ENCODE results near the gene GLI3.

The GLI3 gene

DNA sequence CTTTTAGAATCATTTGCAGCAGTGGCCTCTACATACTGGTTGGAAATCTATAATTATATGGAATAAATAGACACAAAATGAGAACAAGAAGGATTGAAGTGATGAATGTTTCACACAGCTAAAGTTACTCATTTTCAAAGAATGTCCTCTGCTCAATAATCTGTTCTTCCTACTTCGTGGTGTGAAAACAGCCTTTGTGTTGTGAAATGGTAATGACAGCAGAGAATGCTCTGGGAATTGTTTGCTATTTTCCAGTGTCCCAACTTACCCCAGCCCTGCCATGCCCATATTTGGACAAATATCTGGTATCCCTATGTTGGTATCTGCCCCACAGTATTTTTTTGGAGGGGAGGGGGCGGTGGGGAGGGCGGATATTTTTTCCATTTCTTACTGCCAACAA lies 130.4 kb downstream of the GLI3 start:
- Histone ChIP-seq H3K36me3 (no peaks in the 10 kb centered on the region), H3K27ac (no peak overlapping the region), H3K4me3 (ENCODE audit: low read depth, low read length) (no peak overlapping the region), H3K27me3 (ENCODE audit: insufficient read depth, low read depth, severe bottlenecking) (no peaks in the 10 kb centered on the region), H3K9me3 (ENCODE audit: severe bottlenecking) (no peaks in the 10 kb centered on the region)
- TF ChIP-seq, protein P1, sequence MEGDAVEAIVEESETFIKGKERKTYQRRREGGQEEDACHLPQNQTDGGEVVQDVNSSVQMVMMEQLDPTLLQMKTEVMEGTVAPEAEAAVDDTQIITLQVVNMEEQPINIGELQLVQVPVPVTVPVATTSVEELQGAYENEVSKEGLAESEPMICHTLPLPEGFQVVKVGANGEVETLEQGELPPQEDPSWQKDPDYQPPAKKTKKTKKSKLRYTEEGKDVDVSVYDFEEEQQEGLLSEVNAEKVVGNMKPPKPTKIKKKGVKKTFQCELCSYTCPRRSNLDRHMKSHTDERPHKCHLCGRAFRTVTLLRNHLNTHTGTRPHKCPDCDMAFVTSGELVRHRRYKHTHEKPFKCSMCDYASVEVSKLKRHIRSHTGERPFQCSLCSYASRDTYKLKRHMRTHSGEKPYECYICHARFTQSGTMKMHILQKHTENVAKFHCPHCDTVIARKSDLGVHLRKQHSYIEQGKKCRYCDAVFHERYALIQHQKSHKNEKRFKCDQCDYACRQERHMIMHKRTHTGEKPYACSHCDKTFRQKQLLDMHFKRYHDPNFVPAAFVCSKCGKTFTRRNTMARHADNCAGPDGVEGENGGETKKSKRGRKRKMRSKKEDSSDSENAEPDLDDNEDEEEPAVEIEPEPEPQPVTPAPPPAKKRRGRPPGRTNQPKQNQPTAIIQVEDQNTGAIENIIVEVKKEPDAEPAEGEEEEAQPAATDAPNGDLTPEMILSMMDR (IDR thresholded peaks at IDR 0.05; ENCODE audit: low read depth, low read length): no peak
- no peak for DNase-seq

DNA sequence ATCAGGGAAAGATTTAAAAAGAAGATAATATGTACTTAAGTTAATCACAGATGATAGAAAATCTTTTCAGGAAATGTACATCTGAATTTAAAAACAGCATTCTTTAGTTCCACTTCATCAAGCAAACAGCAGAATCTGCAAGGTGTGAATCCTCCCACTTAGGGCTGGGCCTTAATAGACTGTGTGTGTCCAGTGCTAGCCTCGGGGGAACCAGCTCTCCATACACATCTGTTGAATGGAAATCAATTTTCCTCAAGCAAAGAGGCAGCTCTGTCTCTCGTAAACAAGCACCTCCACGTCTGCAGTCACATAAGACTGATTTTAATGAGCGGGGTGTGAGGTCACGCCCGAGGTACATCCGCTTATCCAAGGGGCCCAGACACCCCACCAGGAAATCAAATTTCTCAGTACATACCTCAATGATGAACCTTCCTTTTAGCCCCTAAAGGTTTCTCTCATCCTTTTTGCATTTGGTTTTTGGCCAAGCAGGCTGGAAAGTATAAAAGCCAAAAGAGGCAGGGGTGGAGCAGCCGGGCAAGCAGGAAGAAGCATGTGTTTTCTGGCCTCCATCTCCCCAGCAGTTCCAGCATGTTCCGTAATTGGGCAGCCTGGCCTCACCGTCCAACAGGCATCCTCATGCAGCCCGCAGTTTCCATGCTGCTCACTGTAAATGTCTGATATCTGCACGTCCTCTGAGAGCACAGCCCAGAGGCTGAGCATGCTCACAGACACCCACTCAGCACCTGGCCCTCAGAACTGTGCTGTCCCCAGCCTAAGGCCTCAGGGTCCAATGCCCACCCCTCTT lies 131.3 kb downstream of the GLI3 start:
- Histone ChIP-seq H3K36me3 (no peaks in the 10 kb centered on the region), H3K9me3 (ENCODE audit: severe bottlenecking) (no peaks in the 10 kb centered on the region), H3K27me3 (ENCODE audit: insufficient read depth, low read depth, severe bottlenecking) (no peaks in the 10 kb centered on the region), H3K4me3 (ENCODE audit: low read depth, low read length) (no peak overlapping the region), H3K27ac (no peak overlapping the region)
- no peak for DNase-seq
- TF ChIP-seq, protein P1 (IDR thresholded peaks at IDR 0.05; ENCODE audit: low read depth, low read length): no peak

DNA sequence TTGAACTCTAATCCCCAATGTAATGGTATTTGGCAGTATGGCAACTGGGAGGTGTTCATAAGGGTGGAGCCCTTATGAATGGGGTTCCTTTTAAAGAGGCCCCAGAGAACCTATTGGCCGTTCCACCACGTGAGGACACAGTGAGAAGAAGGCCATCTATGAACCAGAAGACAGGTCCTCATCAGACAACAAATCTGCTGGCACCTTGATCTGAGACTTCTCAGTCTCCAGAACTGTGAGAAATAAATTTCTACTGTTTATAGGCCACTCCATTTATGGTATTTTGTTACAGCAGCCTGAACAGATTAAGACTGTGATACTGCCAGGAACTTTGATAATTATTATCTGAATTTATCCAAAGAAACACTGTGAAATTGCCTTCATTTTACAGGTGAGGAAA lies 132.3 kb downstream of the GLI3 start:
- no peak overlapping the region for H3K4me3 ChIP-seq (ENCODE audit: low read depth, low read length)
- H3K36me3 ChIP-seq: no peaks in the 10 kb centered on the region
- H3K27me3 ChIP-seq (ENCODE audit: insufficient read depth, low read depth, severe bottlenecking): no peaks in the 10 kb centered on the region
- TF ChIP-seq, protein P1 (IDR thresholded peaks at IDR 0.05; ENCODE audit: low read depth, low read length): no peak
- no peaks in the 10 kb centered on the region for H3K9me3 ChIP-seq (ENCODE audit: severe bottlenecking)
- no peak for DNase-seq
- H3K27ac ChIP-seq: no peak overlapping the region

DNA sequence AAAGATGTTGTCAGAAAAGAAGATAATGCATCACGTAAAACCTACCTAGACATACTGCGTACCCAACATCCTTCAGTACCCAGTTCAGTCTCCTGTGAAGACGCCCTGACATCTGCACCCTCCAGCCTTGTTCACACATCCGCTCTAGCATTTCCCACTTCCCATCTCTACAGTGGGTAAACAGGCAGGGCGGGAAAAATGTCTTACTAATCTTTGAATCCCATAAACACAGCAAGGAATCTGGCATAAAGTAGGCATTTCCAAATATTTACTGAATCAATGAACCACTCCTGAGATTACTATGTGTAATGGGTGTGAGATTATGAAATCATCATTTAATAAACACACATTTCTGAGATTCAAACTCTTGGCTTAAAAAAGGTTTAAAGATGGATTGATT lies 132.8 kb downstream of the GLI3 start:
- H3K36me3 ChIP-seq: no peaks in the 10 kb centered on the region
- DNase-seq: no peak
- H3K9me3 ChIP-seq (ENCODE audit: severe bottlenecking): no peaks in the 10 kb centered on the region
- TF ChIP-seq, protein P1 (IDR thresholded peaks at IDR 0.05; ENCODE audit: low read depth, low read length): no peak
- no peak overlapping the region for H3K27ac ChIP-seq
- H3K27me3 ChIP-seq (ENCODE audit: insufficient read depth, low read depth, severe bottlenecking): no peaks in the 10 kb centered on the region
- H3K4me3 ChIP-seq (ENCODE audit: low read depth, low read length): no peak overlapping the region

DNA sequence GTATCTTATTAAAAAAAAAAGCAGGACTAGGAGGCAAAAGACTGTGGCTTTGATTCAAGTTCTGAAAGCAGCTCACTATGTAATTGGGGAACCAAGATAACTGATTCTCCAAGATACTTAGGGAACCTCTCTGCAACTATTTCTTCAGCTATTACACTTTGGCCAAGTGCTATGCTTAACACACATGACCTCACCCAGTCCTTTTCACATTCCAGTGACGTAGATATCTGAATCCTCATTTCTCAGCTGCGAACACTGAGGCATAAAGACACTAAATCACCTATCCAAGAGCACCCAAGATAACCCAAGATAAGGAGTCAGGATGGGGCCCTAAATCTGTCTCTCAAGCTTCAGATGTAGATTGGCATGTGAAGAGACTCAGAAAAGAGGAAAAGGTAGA lies 133.6 kb downstream of the GLI3 start:
- Histone ChIP-seq H3K27ac (no peak overlapping the region), H3K27me3 (ENCODE audit: insufficient read depth, low read depth, severe bottlenecking) (no peaks in the 10 kb centered on the region), H3K9me3 (ENCODE audit: severe bottlenecking) (no peaks in the 10 kb centered on the region), H3K36me3 (no peaks in the 10 kb centered on the region), H3K4me3 (ENCODE audit: low read depth, low read length) (no peak overlapping the region)
- TF ChIP-seq, protein P1 (IDR thresholded peaks at IDR 0.05; ENCODE audit: low read depth, low read length): no peak
- DNase-seq: no peak

DNA sequence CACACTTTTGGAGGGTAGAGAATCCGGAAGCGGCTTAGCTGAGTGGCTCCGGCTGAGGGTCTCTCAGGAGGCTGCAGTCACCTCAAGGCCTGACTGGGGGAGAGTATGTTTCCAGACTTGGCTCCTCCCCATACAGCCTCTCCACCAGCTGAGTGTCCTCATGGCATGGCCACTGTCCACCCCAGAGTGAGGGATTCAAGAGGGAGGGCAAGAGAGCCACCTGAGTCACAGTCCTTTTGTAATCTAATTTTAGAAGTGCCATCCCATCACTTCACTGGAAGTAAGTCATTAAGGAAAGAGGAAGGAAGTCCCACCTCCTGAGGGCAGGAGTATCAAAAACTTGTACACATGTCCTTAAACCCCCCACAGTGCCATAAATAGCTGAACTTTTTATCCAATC lies 134.0 kb downstream of the GLI3 start:
- TF ChIP-seq, protein P1 (IDR thresholded peaks at IDR 0.05; ENCODE audit: low read depth, low read length): no peak
- DNase-seq: no peak
- no peaks in the 10 kb centered on the region for H3K9me3 ChIP-seq (ENCODE audit: severe bottlenecking)
- no peak overlapping the region for H3K27ac ChIP-seq
- no peak overlapping the region for H3K4me3 ChIP-seq (ENCODE audit: low read depth, low read length)
- no peaks in the 10 kb centered on the region for H3K36me3 ChIP-seq
- H3K27me3 ChIP-seq (ENCODE audit: insufficient read depth, low read depth, severe bottlenecking): no peaks in the 10 kb centered on the region
